Stomach (tissue), 9 donors: ENCODE measurements around the gene VIT. TPM values are rescaled to one million over a fixed set of nuclear protein-coding genes. Genes with fewer than 3 reads are reported as not detected.

Source experiments
- DNase-seq, 2 donors: peaks; one replicate each; pipeline versions ENCODE4 v3.0.0 to v3.0.0-alpha.2; 2013 to 2019
- H3K27ac ChIP-seq, 5 donors: fragments of 200-600 bp in 4 of 5; sonication (generic) in 4 of 5; one replicate each; pipeline ENCODE4 v1.5.1; 2013 to 2019; ENCODE audit warnings: mild to moderate bottlenecking in 1 of 5, moderate library complexity in 1 of 5
- H3K27me3 ChIP-seq, 3 donors: fragments of 200-600 bp; sonication (generic); one replicate each; pipeline ENCODE4 v1.5.1; 2017 to 2019; ENCODE audit warnings: mixed run types in 1 of 3
- H3K36me3 ChIP-seq, 4 donors: fragments of 200-600 bp; sonication (generic); 1 replicate in 3 of 4; 2 replicates in 1 of 4; pipeline ENCODE4 v1.5.1; 2016 to 2019
- H3K4me1 ChIP-seq, 4 donors: fragments of 200-600 bp; sonication (generic); one replicate each; pipeline ENCODE4 v1.5.1; 2016 to 2019
- H3K4me3 ChIP-seq, 4 donors: fragments of 200-600 bp; sonication (generic) in 3 of 4; one replicate each; pipeline ENCODE4 v1.5.1; 2016 to 2019; ENCODE audit warnings: mild to moderate bottlenecking in 1 of 4
- H3K9me3 ChIP-seq, 4 donors: fragments of 200-600 bp; sonication (generic); one replicate each; pipeline ENCODE4 v1.5.1; 2016 to 2019
- CTCF ChIP-seq, 7 experiments: fragments of 450-650 bp in 4 of 7; fragments of 200-600 bp in 3 of 7; sonication (generic) in 3 of 7; IDR thresholded peaks; one replicate each; pipeline ENCODE4 v1.5.1; 2016 to 2019; ENCODE audit warnings: antibody characterized with exemption in 7 of 7, control low read depth in 2 of 7, mild to moderate bottlenecking in 1 of 7
- EP300 ChIP-seq: sonication (generic); formaldehyde crosslinking; IDR thresholded peaks from one replicate; pipeline ENCODE4 v1.6.1; 2017; ENCODE audit warnings: antibody characterized with exemption
- POLR2A ChIP-seq, 4 donors: fragments of 450-650 bp; IDR thresholded peaks; one replicate each; pipeline ENCODE4 v1.6.1; 2016; ENCODE audit warnings: antibody characterized with exemption in 4 of 4, control low read depth in 2 of 4, mild to moderate bottlenecking in 1 of 4, moderate library complexity in 1 of 4
- POLR2AphosphoS5 ChIP-seq, 3 donors: sonication (generic); formaldehyde crosslinking; IDR thresholded peaks; one replicate each; pipeline ENCODE4 v1.6.1; 2016; ENCODE audit warnings: antibody characterized with exemption in 3 of 3
- WGBS, 5 donors: extraction: QIAGEN DNeasy Blood & Tissue Kit in 3 of 5; methylation state at CpG; one replicate each; pipeline versions ENCODE4 v1.1.5 to v1.1.7; 2013 to 2018; 5-methylcytosine and 5-hydroxymethylcytosine counted together
- intact Hi-C: fragments of 100-400 bp; cut with DNase I; formaldehyde crosslinking; loops from one replicate; pipeline ENCODE4 v1.15.1; 2023; ENCODE audit warnings: low total_unique reads
- polyA plus RNA-seq, 3 donors: library from polyadenylated mRNA; stranded (reverse); fragments of 200-250 nt; gene quantifications; one replicate each; pipeline ENCODE4 v1.2.3, GENCODE V29; 2013
- total RNA-seq, 5 donors: library from RNA; depleted of rRNA; stranded (reverse); fragments of >200 nt; gene quantifications; one replicate each; pipeline versions ENCODE4 v1.1.0 to v1.2.3, GENCODE V29; 2014 to 2016
- donor health status: healthy with polysubstance abuse.
- donor health status: Bipolar disorder and iron deficiency.
- donor health status: healthy.

The VIT gene
- total and polyA plus RNA-seq, 8 donors = 0.12 to 9.1 (median 2.0) TPM; not detected in 2

GRCh38 chr2:36655453-36655852 lies 41.1 kb upstream of the VIT start:
- H3K36me3 ChIP-seq = no peaks in the 10 kb centered on the region
- no peak for TF ChIP-seq POLR2AphosphoS5 (IDR thresholded peaks at IDR 0.05)
- TF ChIP-seq EP300 = no peak
- TF ChIP-seq CTCF (IDR thresholded peaks at IDR 0.05) = no peak
- no peak for TF ChIP-seq POLR2A (IDR thresholded peaks at IDR 0.05)
- no peak overlapping the region for H3K4me3 ChIP-seq
- no peaks in the 10 kb centered on the region for H3K27me3 ChIP-seq
- H3K4me1 ChIP-seq = no peaks in the 10 kb centered on the region
- H3K9me3 ChIP-seq = no peaks in the 10 kb centered on the region
- no peak for DNase-seq
- intact Hi-C loops = no loop called here
- H3K27ac ChIP-seq = no peak overlapping the region
- WGBS, 5 donors = 73 to 84% (median 82%) methylated on average over 4 of the region's 4 CpGs

- Histone ChIP-seq H3K27ac (no peak overlapping the region), H3K9me3 (no peaks in the 10 kb centered on the region), H3K36me3 (no peaks in the 10 kb centered on the region), H3K4me1 (no peaks in the 10 kb centered on the region), H3K27me3 (no peaks in the 10 kb centered on the region), H3K4me3 (no peak overlapping the region)
- intact Hi-C loops = no loop called here
- 77 to 100% (median 88%) methylated on average over 1 of the region's 1 CpG for whole genome bisulfite sequencing, 5 donors
- TF ChIP-seq EP300 (no peak), POLR2AphosphoS5 (IDR thresholded peaks at IDR 0.05) (no peak), CTCF (IDR thresholded peaks at IDR 0.05) (no peak), POLR2A (IDR thresholded peaks at IDR 0.05) (no peak)
- DNase-seq = no peak
Measured at GRCh38 chr2:36657703-36658102, 38.8 kb upstream of the VIT start.

- TF ChIP-seq EP300 = no peak
- TF ChIP-seq POLR2A (IDR thresholded peaks at IDR 0.05) = no peak
- TF ChIP-seq POLR2AphosphoS5 (IDR thresholded peaks at IDR 0.05) = no peak
- no peak for TF ChIP-seq CTCF (IDR thresholded peaks at IDR 0.05)
- Histone ChIP-seq H3K4me3 (no peak overlapping the region), H3K9me3 (no peaks in the 10 kb centered on the region), H3K4me1 (no peaks in the 10 kb centered on the region), H3K36me3 (no peaks in the 10 kb centered on the region), H3K27ac (no peak overlapping the region), H3K27me3 (no peaks in the 10 kb centered on the region)
- WGBS, 5 donors = 32 to 68% (median 42%) methylated on average over 1 of the region's 1 CpG
- no peak for DNase-seq
- intact Hi-C loops = no loop called here
Measured at GRCh38 chr2:36658277-36658748, 38.2 kb upstream of the VIT start.

GRCh38 chr2:36659218-36659617 lies 37.3 kb upstream of the VIT start:
- H3K27ac ChIP-seq = no peak overlapping the region
- no peak for DNase-seq
- no peaks in the 10 kb centered on the region for H3K27me3 ChIP-seq
- H3K36me3 ChIP-seq = no peaks in the 10 kb centered on the region
- WGBS, 5 donors = 96 to 98% (median 98%) methylated on average over 2 of the region's 2 CpGs
- peaks cover 0 to 6% (median 3%) of the 10 kb centered on the region in 4 donors for H3K4me1 ChIP-seq
- no peaks in the 10 kb centered on the region for H3K9me3 ChIP-seq
- intact Hi-C loops = no loop called here
- TF ChIP-seq CTCF (IDR thresholded peaks at IDR 0.05) (no peak), EP300 (no peak), POLR2A (IDR thresholded peaks at IDR 0.05) (no peak), POLR2AphosphoS5 (IDR thresholded peaks at IDR 0.05) (no peak)
- no peak overlapping the region for H3K4me3 ChIP-seq
